ENCODE measurements around the gene PLCB4. TPM values are rescaled to one million over a fixed set of nuclear protein-coding genes. Genes with fewer than 3 reads are reported as not detected.

PLCB4 gene
- total and polyA plus RNA-seq, 12 donors: 0.26 to 8.5 (median 2.8) TPM

DNA sequence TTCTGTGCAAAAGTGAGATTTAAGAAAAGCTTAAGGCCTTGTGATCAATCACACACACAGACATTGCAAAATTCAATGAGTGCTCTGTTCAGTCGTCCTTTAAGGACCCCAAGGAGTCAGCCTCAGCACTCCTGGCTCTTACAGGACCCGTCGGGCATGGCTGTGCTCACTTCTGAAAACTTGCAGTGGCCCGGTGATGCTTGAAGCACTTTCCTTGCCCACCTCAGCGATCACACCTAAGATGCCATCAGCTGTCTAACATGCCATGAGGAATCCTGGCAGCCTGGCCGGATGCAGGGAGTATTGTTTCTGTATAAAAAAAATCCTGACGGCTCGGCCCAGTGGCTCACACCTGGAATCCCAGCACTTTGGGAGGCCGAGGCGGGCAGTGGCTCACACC, 344.1 kb downstream of the PLCB4 start:
- intact Hi-C loops (cut with DNase I): loop anchor here in 1 of 2 donors (10.0 kb wide), 1 partner anchor 202 kb away; no protein-coding TSS in a partner anchor
- H3K36me3 ChIP-seq (replicated peaks in 1 of 2): no peaks in the 10 kb centered on the region

GRCh38 chr20:9415426-9415825, 346.5 kb downstream of the PLCB4 start:
- Histone ChIP-seq H3K36me3 (replicated peaks in 1 of 2) (no peaks in the 10 kb centered on the region), H3K9me3 (replicated peaks in 1 of 3) (no peaks in the 10 kb centered on the region), H3K27ac (no peak overlapping the region), H3K27me3 (no peaks in the 10 kb centered on the region), H3K4me3 (no peak overlapping the region), H3K4me1 (replicated peaks in 1 of 2) (no peaks in the 10 kb centered on the region)
- WGBS, 4 donors: 83 to 93% (median 89%) methylated on average over 2 of the region's 2 CpGs
- intact Hi-C loops (cut with DNase I): loop anchor here in 1 of 2 donors (10.0 kb wide), 1 partner anchor 199 kb away; no protein-coding TSS in a partner anchor
- no peak for DNase-seq
- TF ChIP-seq, protein P1, sequence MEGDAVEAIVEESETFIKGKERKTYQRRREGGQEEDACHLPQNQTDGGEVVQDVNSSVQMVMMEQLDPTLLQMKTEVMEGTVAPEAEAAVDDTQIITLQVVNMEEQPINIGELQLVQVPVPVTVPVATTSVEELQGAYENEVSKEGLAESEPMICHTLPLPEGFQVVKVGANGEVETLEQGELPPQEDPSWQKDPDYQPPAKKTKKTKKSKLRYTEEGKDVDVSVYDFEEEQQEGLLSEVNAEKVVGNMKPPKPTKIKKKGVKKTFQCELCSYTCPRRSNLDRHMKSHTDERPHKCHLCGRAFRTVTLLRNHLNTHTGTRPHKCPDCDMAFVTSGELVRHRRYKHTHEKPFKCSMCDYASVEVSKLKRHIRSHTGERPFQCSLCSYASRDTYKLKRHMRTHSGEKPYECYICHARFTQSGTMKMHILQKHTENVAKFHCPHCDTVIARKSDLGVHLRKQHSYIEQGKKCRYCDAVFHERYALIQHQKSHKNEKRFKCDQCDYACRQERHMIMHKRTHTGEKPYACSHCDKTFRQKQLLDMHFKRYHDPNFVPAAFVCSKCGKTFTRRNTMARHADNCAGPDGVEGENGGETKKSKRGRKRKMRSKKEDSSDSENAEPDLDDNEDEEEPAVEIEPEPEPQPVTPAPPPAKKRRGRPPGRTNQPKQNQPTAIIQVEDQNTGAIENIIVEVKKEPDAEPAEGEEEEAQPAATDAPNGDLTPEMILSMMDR (IDR thresholded peaks at IDR 0.05): no peak
- TF ChIP-seq POLR2A (IDR thresholded peaks at IDR 0.05): no peak

More for the DNA sequence above, 344.1 kb downstream of the PLCB4 start:
- DNase-seq: no peak
- TF ChIP-seq POLR2A (IDR thresholded peaks at IDR 0.05): no peak
- TF ChIP-seq, protein P1 (IDR thresholded peaks at IDR 0.05): no peak
- H3K4me3 ChIP-seq: no peak overlapping the region
- no peaks in the 10 kb centered on the region for H3K4me1 ChIP-seq (replicated peaks in 1 of 2)
- 86 to 93% (median 90%) methylated on average over 9 to 10 of the region's 10 CpGs for WGBS, 4 donors
- H3K27me3 ChIP-seq: no peaks in the 10 kb centered on the region
- no peaks in the 10 kb centered on the region for H3K9me3 ChIP-seq (replicated peaks in 1 of 3)
- H3K27ac ChIP-seq: no peak overlapping the region

DNA sequence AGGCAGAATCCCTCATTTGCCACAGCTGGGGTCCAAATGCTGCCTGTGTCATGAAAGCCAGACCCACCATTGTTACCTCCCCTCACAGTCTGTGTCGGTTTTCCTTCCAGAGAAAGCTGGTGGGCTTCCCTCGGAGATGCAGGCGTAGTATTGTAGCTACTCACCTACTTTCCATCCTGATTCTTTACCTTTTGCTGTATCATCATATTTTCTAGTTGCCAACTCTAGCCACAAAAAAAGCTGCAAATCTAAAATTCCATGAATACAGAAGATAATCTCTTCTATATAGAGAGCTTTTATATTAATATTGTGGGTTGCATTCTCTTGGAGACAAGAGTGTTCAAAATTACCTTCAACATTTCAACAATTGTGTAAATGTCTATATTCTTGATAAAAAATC, 347.5 kb downstream of the PLCB4 start:
- 82 to 92% (median 90%) methylated on average over 3 of the region's 3 CpGs for WGBS, 4 donors
- intact Hi-C loops (cut with DNase I): loop anchor here in 1 of 2 donors (10.0 kb wide), 1 partner anchor 198 kb away; no protein-coding TSS in a partner anchor
- no peak overlapping the region for H3K27ac ChIP-seq
- no peaks in the 10 kb centered on the region for H3K4me1 ChIP-seq (replicated peaks in 1 of 2)
- no peak for DNase-seq
- no peak overlapping the region for H3K4me3 ChIP-seq
- no peaks in the 10 kb centered on the region for H3K27me3 ChIP-seq
- no peak for TF ChIP-seq POLR2A (IDR thresholded peaks at IDR 0.05)
- TF ChIP-seq, protein P1 (IDR thresholded peaks at IDR 0.05): no peak
- no peaks in the 10 kb centered on the region for H3K9me3 ChIP-seq (replicated peaks in 1 of 3)
- no peaks in the 10 kb centered on the region for H3K36me3 ChIP-seq (replicated peaks in 1 of 2)

DNA sequence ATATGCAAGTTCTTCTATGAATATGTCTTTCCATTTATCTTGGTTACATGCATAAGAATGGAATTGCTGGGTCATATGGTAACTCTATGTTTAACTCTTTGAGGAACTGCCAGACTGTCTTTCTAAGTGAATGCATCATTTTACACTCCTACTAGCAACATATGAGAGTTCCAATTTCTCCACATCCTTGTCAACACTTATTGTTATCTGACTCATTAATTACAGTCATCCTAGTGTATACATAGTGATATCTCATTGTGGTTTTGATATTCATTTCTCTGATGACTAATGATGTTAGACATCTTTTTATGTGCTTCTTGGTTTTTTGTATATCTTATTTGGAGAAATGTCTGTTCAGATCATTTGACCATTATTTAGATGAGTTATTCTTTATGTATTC, 348.8 kb downstream of the PLCB4 start:
- TF ChIP-seq, protein P1 (IDR thresholded peaks at IDR 0.05): no peak
- no peak for TF ChIP-seq POLR2A (IDR thresholded peaks at IDR 0.05)
- intact Hi-C loops (cut with DNase I): loop anchor here in 1 of 2 donors (10.0 kb wide), 1 partner anchor 197 kb away; no protein-coding TSS in a partner anchor

More for the DNA sequence above, 348.8 kb downstream of the PLCB4 start:
- Histone ChIP-seq H3K9me3 (replicated peaks in 1 of 3) (no peaks in the 10 kb centered on the region), H3K27me3 (no peaks in the 10 kb centered on the region), H3K27ac (no peak overlapping the region), H3K36me3 (replicated peaks in 1 of 2) (no peaks in the 10 kb centered on the region), H3K4me3 (no peak overlapping the region), H3K4me1 (replicated peaks in 1 of 2) (no peaks in the 10 kb centered on the region)
- DNase-seq: no peak

All from adrenal gland (tissue), 12 donors.